22Rv1 (cell line): ENCODE measurements around the gene SLC39A12.

Experiments used
- CTCF ChIP-seq: fragments of 450-650 bp; IDR thresholded peaks from 2 replicates; pipeline ENCODE4 v1.5.1; 2017; ENCODE audit warnings: mild to moderate bottlenecking
- ZFX ChIP-seq: fragments of 450-650 bp; IDR thresholded peaks from 2 replicates; pipeline ENCODE4 v1.6.1; 2017; ENCODE audit warnings: antibody characterized with exemption, borderline replicate concordance

DNA sequence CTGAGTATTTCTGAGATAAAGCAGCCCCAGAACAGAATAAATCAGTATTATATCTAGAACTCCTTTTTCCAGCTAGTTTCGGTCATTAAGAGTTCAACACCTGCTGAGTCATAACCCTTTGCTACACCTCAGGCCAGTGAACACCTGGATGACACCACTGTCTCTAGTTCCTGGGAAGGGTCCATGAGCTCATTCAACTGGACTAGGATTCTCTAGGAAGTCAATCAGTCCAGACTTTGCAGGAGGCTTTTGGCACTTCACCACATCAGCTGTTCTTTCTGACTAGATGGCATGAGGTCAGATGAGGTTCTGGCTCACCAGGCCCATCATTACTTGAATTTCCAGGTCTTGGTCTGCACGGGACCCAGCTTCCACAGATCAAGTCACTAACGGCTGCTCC is 11.7 kb downstream of the SLC39A12 start:
- no peak for TF ChIP-seq CTCF
- no peak for TF ChIP-seq ZFX
